ENCODE measurements around the gene RFTN1. TPM values are rescaled to one million over a fixed set of nuclear protein-coding genes. Genes with fewer than 3 reads are reported as not detected.

Gene RFTN1
- total RNA-seq, 1 experiment from 2014 or later = 2.2 TPM

DNA sequence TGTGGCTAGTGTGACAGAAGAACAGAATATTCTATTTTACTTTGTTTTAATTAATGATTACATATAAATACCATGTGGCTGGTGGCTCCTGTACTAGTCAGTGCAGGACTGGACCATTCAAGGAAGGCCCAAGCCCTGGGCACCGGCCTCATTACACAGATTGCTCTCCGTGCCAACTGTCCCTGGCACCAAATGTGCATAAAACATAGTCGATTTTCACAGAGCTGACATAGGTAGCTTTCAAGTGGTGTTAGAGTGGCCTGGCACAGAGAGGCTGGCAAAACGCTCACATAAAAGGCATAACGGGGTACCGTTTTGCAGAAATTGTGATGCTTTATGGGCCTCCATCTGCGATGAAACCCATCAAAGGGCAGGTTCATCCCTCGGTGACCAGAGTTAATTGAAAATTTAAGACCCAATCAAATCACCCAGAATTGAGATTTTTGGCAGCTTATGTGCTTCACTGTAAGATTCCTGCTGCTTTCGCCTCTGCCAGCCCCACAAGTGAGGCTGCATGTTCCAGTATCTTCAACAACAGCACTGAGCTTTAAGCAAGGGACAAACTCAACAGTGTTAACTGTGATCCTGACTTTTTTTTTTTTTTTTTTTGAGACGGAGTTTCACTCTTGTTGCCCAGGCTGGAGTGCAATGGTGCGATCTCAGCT lies 25.9 kb downstream of the RFTN1 start:
- no peak overlapping the region for H3K9ac ChIP-seq (ENCODE audit: extremely low read depth, insufficient read length, low read length)
- H3K4ac ChIP-seq (ENCODE audit: low read depth, low read length) = no peak overlapping the region
- no CpG with 5 or more reads among the region's 11 CpGs for whole genome bisulfite sequencing (ENCODE audit: extremely low coverage, insufficient read length, low lambda C conversion rate)
- Mint-ChIP-seq H3K4me1 (peaks cover 16 to 17% of the 10 kb centered on the region in 2 experiments), H3K9me3 (peaks cover 8 to 10% of the 10 kb centered on the region in 2 experiments), H3K4me3 (no peak overlapping the region), H3K27me3 (ENCODE audit: low read depth) (peaks cover 37% of the 10 kb centered on the region), H3K36me3 (ENCODE audit: insufficient read depth in 1 of 3, low read depth in 3 of 3) (peaks cover 5 to 10% (median 8%) of the 10 kb centered on the region in 3 experiments; a peak in 6 of 7 replicates), H3K27ac (no peak overlapping the region)
- H3K23ac ChIP-seq (ENCODE audit: insufficient read length, low read depth, low read length) = no peak overlapping the region
- TF ChIP-seq, protein P1, sequence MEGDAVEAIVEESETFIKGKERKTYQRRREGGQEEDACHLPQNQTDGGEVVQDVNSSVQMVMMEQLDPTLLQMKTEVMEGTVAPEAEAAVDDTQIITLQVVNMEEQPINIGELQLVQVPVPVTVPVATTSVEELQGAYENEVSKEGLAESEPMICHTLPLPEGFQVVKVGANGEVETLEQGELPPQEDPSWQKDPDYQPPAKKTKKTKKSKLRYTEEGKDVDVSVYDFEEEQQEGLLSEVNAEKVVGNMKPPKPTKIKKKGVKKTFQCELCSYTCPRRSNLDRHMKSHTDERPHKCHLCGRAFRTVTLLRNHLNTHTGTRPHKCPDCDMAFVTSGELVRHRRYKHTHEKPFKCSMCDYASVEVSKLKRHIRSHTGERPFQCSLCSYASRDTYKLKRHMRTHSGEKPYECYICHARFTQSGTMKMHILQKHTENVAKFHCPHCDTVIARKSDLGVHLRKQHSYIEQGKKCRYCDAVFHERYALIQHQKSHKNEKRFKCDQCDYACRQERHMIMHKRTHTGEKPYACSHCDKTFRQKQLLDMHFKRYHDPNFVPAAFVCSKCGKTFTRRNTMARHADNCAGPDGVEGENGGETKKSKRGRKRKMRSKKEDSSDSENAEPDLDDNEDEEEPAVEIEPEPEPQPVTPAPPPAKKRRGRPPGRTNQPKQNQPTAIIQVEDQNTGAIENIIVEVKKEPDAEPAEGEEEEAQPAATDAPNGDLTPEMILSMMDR (conservative IDR thresholded peaks at IDR 0.05) = no peak
- no peak overlapping the region for H3K14ac ChIP-seq (ENCODE audit: insufficient read depth, low read length)
- H3K4me2 ChIP-seq (ENCODE audit: insufficient read depth, insufficient read length, low read length) = no peak overlapping the region
- peak overlapping the region; percentile 8 for H4K91ac ChIP-seq (ENCODE audit: insufficient read length, low read depth, low read length)
- H4K8ac ChIP-seq (replicated peaks; ENCODE audit: insufficient read length, low read depth, low read length) = no peak overlapping the region
- no peak overlapping the region for H3K56ac ChIP-seq (ENCODE audit: insufficient read length, low read depth, low read length)
- no peak overlapping the region for H2BK12ac ChIP-seq (ENCODE audit: insufficient read length, low read depth, low read length)
- H2BK15ac ChIP-seq (ENCODE audit: low read depth, low read length) = no peak overlapping the region
- H3K79me1 ChIP-seq (ENCODE audit: insufficient read depth, low read depth, low read length, poor library complexity, severe bottlenecking) = no peaks in the 10 kb centered on the region
- DNase-seq = no peak
- H2AFZ ChIP-seq (ENCODE audit: low read length) = no peak overlapping the region
- no peak overlapping the region for H3K27ac ChIP-seq (ENCODE audit: insufficient read length, low read depth, low read length)
- H3K4me1 ChIP-seq (ENCODE audit: insufficient read depth, low read length) = peaks cover 5% of the 10 kb centered on the region; the same call in 1 of the 2 replicates
- no peak overlapping the region for H2BK120ac ChIP-seq (ENCODE audit: low read depth, low read length, poor library complexity, severe bottlenecking)
- H2BK5ac ChIP-seq (ENCODE audit: insufficient read length, low read length) = no peak overlapping the region
- no peak overlapping the region for H3K18ac ChIP-seq (ENCODE audit: insufficient read length, low read depth, low read length)
- H4K20me1 ChIP-seq (ENCODE audit: control insufficient read depth, insufficient read depth, insufficient read length) = no peaks in the 10 kb centered on the region
- H3K23me2 ChIP-seq (ENCODE audit: insufficient read length, low read depth, low read length, poor library complexity, severe bottlenecking) = no peaks in the 10 kb centered on the region
- H3T11ph ChIP-seq (ENCODE audit: low read length) = no peak overlapping the region
- no peaks in the 10 kb centered on the region for H3K9me3 ChIP-seq (ENCODE audit: control insufficient read depth, low read depth, low read length)
- no peaks in the 10 kb centered on the region for H3K27me3 ChIP-seq (ENCODE audit: insufficient read depth, low read length)
- no peak overlapping the region for H2AK5ac ChIP-seq (ENCODE audit: insufficient read length, low read length)
- H3K79me2 ChIP-seq (ENCODE audit: insufficient read depth, low read length) = no peaks in the 10 kb centered on the region
- H2BK20ac ChIP-seq (ENCODE audit: low read depth, low read length, poor library complexity, severe bottlenecking) = no peak overlapping the region
- H4K5ac ChIP-seq (ENCODE audit: insufficient read length, low read depth, low read length) = no peak overlapping the region
